ENCODE results near the gene ADCY2.

The ADCY2 gene

GRCh38 chr5:7462758-7463157 is 66.8 kb downstream of the ADCY2 start:
- TF ChIP-seq EZH2phosphoT487 (IDR thresholded peaks at IDR 0.05; ENCODE audit: borderline replicate concordance, low read length) (no peak), CTCF (IDR thresholded peaks at IDR 0.05; ENCODE audit: low read depth, low read length, poor library complexity, severe bottlenecking) (no peak)
- H3K4me2 ChIP-seq (ENCODE audit: low read length) = no peak overlapping the region
- no peaks in the 10 kb centered on the region for H3K4me1 ChIP-seq (ENCODE audit: control insufficient read depth, low read length)
- no peaks in the 10 kb centered on the region for H3K9me2 ChIP-seq (replicated peaks; ENCODE audit: control insufficient read depth, low read length)
- H3K79me2 ChIP-seq (ENCODE audit: control insufficient read depth, low read length) = no peaks in the 10 kb centered on the region
- no peaks in the 10 kb centered on the region for H3F3A ChIP-seq (ENCODE audit: control insufficient read depth, insufficient read depth)
- H3K4me3 ChIP-seq (ENCODE audit: low read length) = no peak overlapping the region
- H3K27ac ChIP-seq (ENCODE audit: low read depth, low read length) = no peak overlapping the region
- no peaks in the 10 kb centered on the region for H3K27me3 ChIP-seq (ENCODE audit: control insufficient read depth, low read length)
- H3K9me3 ChIP-seq (ENCODE audit: control insufficient read depth, insufficient read depth, low read length) = no peaks in the 10 kb centered on the region
- H3K36me3 ChIP-seq (ENCODE audit: control insufficient read depth, low read length) = no peaks in the 10 kb centered on the region
- H4K20me1 ChIP-seq (ENCODE audit: control insufficient read depth, insufficient read depth, low read depth, low read length) = no peaks in the 10 kb centered on the region

- Histone ChIP-seq H3K27ac (ENCODE audit: low read depth, low read length) (no peak overlapping the region), H3K27me3 (ENCODE audit: control insufficient read depth, low read length) (no peaks in the 10 kb centered on the region), H3K4me2 (ENCODE audit: low read length) (no peak overlapping the region), H4K20me1 (ENCODE audit: control insufficient read depth, insufficient read depth, low read depth, low read length) (no peaks in the 10 kb centered on the region), H3K4me3 (ENCODE audit: low read length) (no peak overlapping the region), H3K9me2 (replicated peaks; ENCODE audit: control insufficient read depth, low read length) (no peaks in the 10 kb centered on the region), H3K4me1 (ENCODE audit: control insufficient read depth, low read length) (no peaks in the 10 kb centered on the region), H3F3A (ENCODE audit: control insufficient read depth, insufficient read depth) (no peaks in the 10 kb centered on the region), H3K36me3 (ENCODE audit: control insufficient read depth, low read length) (no peaks in the 10 kb centered on the region), H3K79me2 (ENCODE audit: control insufficient read depth, low read length) (no peaks in the 10 kb centered on the region), H3K9me3 (ENCODE audit: control insufficient read depth, insufficient read depth, low read length) (no peaks in the 10 kb centered on the region)
- TF ChIP-seq EZH2phosphoT487 (IDR thresholded peaks at IDR 0.05; ENCODE audit: borderline replicate concordance, low read length) = no peak
- no peak for TF ChIP-seq CTCF (IDR thresholded peaks at IDR 0.05; ENCODE audit: low read depth, low read length, poor library complexity, severe bottlenecking)
These were observed 68.2 kb downstream of the ADCY2 start for GRCh38 chr5:7464182-7464581.

- no peaks in the 10 kb centered on the region for H3K27me3 ChIP-seq (ENCODE audit: control insufficient read depth, low read length)
- H3K4me1 ChIP-seq (ENCODE audit: control insufficient read depth, low read length) = no peaks in the 10 kb centered on the region
- H3K4me3 ChIP-seq (ENCODE audit: low read length) = no peak overlapping the region
- H3K79me2 ChIP-seq (ENCODE audit: control insufficient read depth, low read length) = no peaks in the 10 kb centered on the region
- no peaks in the 10 kb centered on the region for H3K36me3 ChIP-seq (ENCODE audit: control insufficient read depth, low read length)
- 0 out of 2 replicates have a peak, but pooled peaks cover 3% of the 10 kb centered on the region for H3K9me3 ChIP-seq (ENCODE audit: control insufficient read depth, insufficient read depth, low read length)
- H3K9me2 ChIP-seq (replicated peaks; ENCODE audit: control insufficient read depth, low read length) = no peaks in the 10 kb centered on the region
- no peak overlapping the region for H3K4me2 ChIP-seq (ENCODE audit: low read length)
- H3F3A ChIP-seq (ENCODE audit: control insufficient read depth, insufficient read depth) = no peaks in the 10 kb centered on the region
- TF ChIP-seq EZH2phosphoT487 (IDR thresholded peaks at IDR 0.05; ENCODE audit: borderline replicate concordance, low read length) (no peak), CTCF (IDR thresholded peaks at IDR 0.05; ENCODE audit: low read depth, low read length, poor library complexity, severe bottlenecking) (no peak)
- no peaks in the 10 kb centered on the region for H4K20me1 ChIP-seq (ENCODE audit: control insufficient read depth, insufficient read depth, low read depth, low read length)
- H3K27ac ChIP-seq (ENCODE audit: low read depth, low read length) = no peak overlapping the region
These were observed 71.2 kb downstream of the ADCY2 start for GRCh38 chr5:7467179-7467578.

GRCh38 chr5:7468742-7469141 is 72.8 kb downstream of the ADCY2 start:
- Histone ChIP-seq H3K4me1 (ENCODE audit: control insufficient read depth, low read length) (no peaks in the 10 kb centered on the region), H3K9me3 (ENCODE audit: control insufficient read depth, insufficient read depth, low read length) (0 out of 2 replicates have a peak, but pooled peaks cover 3% of the 10 kb centered on the region), H3K27ac (ENCODE audit: low read depth, low read length) (no peak overlapping the region), H3K9me2 (replicated peaks; ENCODE audit: control insufficient read depth, low read length) (no peaks in the 10 kb centered on the region), H3K79me2 (ENCODE audit: control insufficient read depth, low read length) (no peaks in the 10 kb centered on the region), H3K27me3 (ENCODE audit: control insufficient read depth, low read length) (no peaks in the 10 kb centered on the region), H4K20me1 (ENCODE audit: control insufficient read depth, insufficient read depth, low read depth, low read length) (no peaks in the 10 kb centered on the region), H3F3A (ENCODE audit: control insufficient read depth, insufficient read depth) (no peaks in the 10 kb centered on the region), H3K4me3 (ENCODE audit: low read length) (no peak overlapping the region), H3K36me3 (ENCODE audit: control insufficient read depth, low read length) (no peaks in the 10 kb centered on the region), H3K4me2 (ENCODE audit: low read length) (no peak overlapping the region)
- TF ChIP-seq CTCF (IDR thresholded peaks at IDR 0.05; ENCODE audit: low read depth, low read length, poor library complexity, severe bottlenecking) (no peak), EZH2phosphoT487 (IDR thresholded peaks at IDR 0.05; ENCODE audit: borderline replicate concordance, low read length) (no peak)

Data from DOHH2 (cell line).